Heart right ventricle (tissue), 16 donors: ENCODE measurements around the gene SMYD3. TPM values are rescaled to one million over a fixed set of nuclear protein-coding genes. Genes with fewer than 3 reads are reported as not detected.

ENCODE experiments used
- ATAC-seq, 8 donors: fragments of 200-7000 bp; cut with Tn5 transposase; one replicate each; pipeline ENCODE4 v1.9.1; 2020; ENCODE audit warnings: mild to moderate bottlenecking in 8 of 8, moderate library complexity in 8 of 8, moderate number of reproducible peaks in 1 of 8
- DNase-seq, 2 donors: peaks; one replicate each; pipeline ENCODE4 v3.0.0-alpha.2; 2020
- H3K27ac ChIP-seq, 10 donors: fragments of 200-600 bp; sonication (generic) in 2 of 10; one replicate each; pipeline versions ENCODE4 v1.5.0 to v1.8.0; 2020 to 2022; ENCODE audit warnings: mild to moderate bottlenecking in 3 of 10
- H3K27me3 ChIP-seq, 7 donors: fragments of 200-600 bp; one replicate each; pipeline ENCODE4 v1.8.0; 2021 to 2022; ENCODE audit warnings: mild to moderate bottlenecking in 2 of 7
- H3K36me3 ChIP-seq, 9 donors: fragments of 200-600 bp; sonication (generic) in 1 of 9; one replicate each; pipeline versions ENCODE4 v1.5.0 to v1.8.0; 2020 to 2022; ENCODE audit warnings: mild to moderate bottlenecking in 2 of 9
- H3K4me1 ChIP-seq, 9 donors: fragments of 200-600 bp; sonication (generic) in 1 of 9; one replicate each; pipeline versions ENCODE4 v1.5.0 to v1.8.0; 2020 to 2022; ENCODE audit warnings: mild to moderate bottlenecking in 4 of 9
- H3K4me3 ChIP-seq, 10 donors: fragments of 200-600 bp; sonication (generic) in 2 of 10; one replicate each; pipeline versions ENCODE4 v1.5.0 to v1.8.0; 2020 to 2022; ENCODE audit warnings: mild to moderate bottlenecking in 7 of 10, moderate library complexity in 2 of 10
- H3K9me3 ChIP-seq, 11 donors: fragments of 200-600 bp in 10 of 11; sonication (generic) in 2 of 11; one replicate each; pipeline versions ENCODE4 v1.5.0 to v1.8.0; 2013 to 2022; ENCODE audit warnings: mild to moderate bottlenecking in 2 of 11, control low read depth in 1 of 11, moderate library complexity in 1 of 11
- WGBS, 2 donors: extraction: QIAGEN DNeasy Blood & Tissue Kit; methylation state at CpG; one replicate each; pipeline ENCODE4 v1.1.7; 2013; ENCODE audit warnings: inconsistent platforms in 1 of 2; 5-methylcytosine and 5-hydroxymethylcytosine counted together
- intact Hi-C, 10 donors: fragments of 100-400 bp; cut with DNase I; formaldehyde crosslinking; loops; one replicate each; pipeline versions ENCODE4 v1.11.1 to v1.14.2; 2022
- polyA plus RNA-seq, 2 donors: library from polyadenylated mRNA; stranded (reverse); fragments of 200-250 nt; gene quantifications; one replicate each; pipeline ENCODE4 v1.2.3, GENCODE V29; 2013
- total RNA-seq, 10 donors: library from RNA; stranded (reverse); fragmentation: NEBNext Ultra II Directional in 3 of 10; extraction: Animal tissue kit (Norgen Biotek cat#: 25700) in 3 of 10; gene quantifications; one replicate each; pipeline versions ENCODE4 v1.2.1 to v1.2.4, GENCODE V29; 2021 to 2023
- TF ChIP-seq, protein P1 (sequence below), 9 donors: fragments of 200-600 bp; sonication (generic) in 2 of 9; IDR thresholded peaks; one replicate each; pipeline versions ENCODE4 v1.5.0 to v1.8.0; 2021 to 2022; ENCODE audit warnings: antibody characterized with exemption in 9 of 9, mild to moderate bottlenecking in 5 of 9, moderate library complexity in 1 of 9
- donor health status: Arrhythmogenic right ventricular cardiomyopathy.
- donor health status: ischemic (EF 13 %, LVEDD 7.1; RV severe dilation, severe dysfunction).
- donor health status: healthy with polysubstance abuse.
- donor health status: DM: no; HTN: yes; CAD: no.
- donor health status: DM: no; HTN: no; CAD: no.
- donor health status: ischemic (EF 25% LVEDD 6.9; RV normal size, moderate dysfunction).
- donor health status: ischemic (EF 25% LVEDD 5.7; RV mildly dilated, moderate dysfunction).
- donor health status: healthy.
- donor health status: DM: yes; HTN: yes; CAD: no.
- donor health status: Ischemic cardiomyopathy.
- donor health status: ischemic (EF 35%, LVEDD 5.7; RV mildly dilated, moderate dysfunction).
- donor health status: nonischemic (EF 11% LVEDD 7.7; RV severe dilation, severe dysfunction).
- donor health status: DM: yes; HTN: yes; CAD: no.
- donor health status: PGD.
- donor health status: ischemic (EF 29% LVEDD 5.4; RV normal size, mild dysfunction).
- donor health status: nonischemic (EF 23%, LVEDD 6.1; RV moderate dilation, normal function).

The SMYD3 gene
- total and polyA plus RNA-seq, 12 donors, result 5.9 to 13.9 (median 8.1) TPM

DNA sequence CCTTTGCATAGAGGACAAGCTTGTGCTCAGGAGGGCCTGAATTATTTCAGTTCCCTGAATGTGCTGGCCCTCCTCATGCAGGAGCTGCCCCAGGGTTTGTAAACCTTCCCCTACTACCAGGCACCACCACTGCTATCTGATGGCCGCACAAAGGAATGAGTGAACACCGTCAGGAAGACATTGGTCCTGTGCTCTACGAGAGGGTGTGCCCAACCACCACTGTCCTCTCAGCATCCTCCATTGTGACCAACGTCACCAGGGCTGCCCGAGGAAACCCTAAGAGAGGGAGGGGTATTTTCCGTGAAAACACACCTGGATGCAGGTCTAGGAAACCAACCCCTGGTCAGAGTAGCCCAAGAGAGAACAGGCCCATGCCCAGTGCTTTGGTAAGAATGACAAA lies 694.8 kb downstream of the SMYD3 start:
- ATAC-seq (no peak), DNase-seq (no peak)
- no peak overlapping the region for H3K27ac ChIP-seq
- TF ChIP-seq, protein P1, sequence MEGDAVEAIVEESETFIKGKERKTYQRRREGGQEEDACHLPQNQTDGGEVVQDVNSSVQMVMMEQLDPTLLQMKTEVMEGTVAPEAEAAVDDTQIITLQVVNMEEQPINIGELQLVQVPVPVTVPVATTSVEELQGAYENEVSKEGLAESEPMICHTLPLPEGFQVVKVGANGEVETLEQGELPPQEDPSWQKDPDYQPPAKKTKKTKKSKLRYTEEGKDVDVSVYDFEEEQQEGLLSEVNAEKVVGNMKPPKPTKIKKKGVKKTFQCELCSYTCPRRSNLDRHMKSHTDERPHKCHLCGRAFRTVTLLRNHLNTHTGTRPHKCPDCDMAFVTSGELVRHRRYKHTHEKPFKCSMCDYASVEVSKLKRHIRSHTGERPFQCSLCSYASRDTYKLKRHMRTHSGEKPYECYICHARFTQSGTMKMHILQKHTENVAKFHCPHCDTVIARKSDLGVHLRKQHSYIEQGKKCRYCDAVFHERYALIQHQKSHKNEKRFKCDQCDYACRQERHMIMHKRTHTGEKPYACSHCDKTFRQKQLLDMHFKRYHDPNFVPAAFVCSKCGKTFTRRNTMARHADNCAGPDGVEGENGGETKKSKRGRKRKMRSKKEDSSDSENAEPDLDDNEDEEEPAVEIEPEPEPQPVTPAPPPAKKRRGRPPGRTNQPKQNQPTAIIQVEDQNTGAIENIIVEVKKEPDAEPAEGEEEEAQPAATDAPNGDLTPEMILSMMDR (IDR thresholded peaks at IDR 0.05), result no peak
- H3K4me3 ChIP-seq, result no peak overlapping the region
- peaks cover 0 to 5% (median 0%) of the 10 kb centered on the region in 9 donors for H3K4me1 ChIP-seq
- no peaks in the 10 kb centered on the region for H3K9me3 ChIP-seq
- 92 to 97% methylated on average over 6 of the region's 6 CpGs for WGBS, 2 donors
- intact Hi-C loops, result no loop called here
- H3K36me3 ChIP-seq, result no peaks in the 10 kb centered on the region
- H3K27me3 ChIP-seq, result no peaks in the 10 kb centered on the region

DNA sequence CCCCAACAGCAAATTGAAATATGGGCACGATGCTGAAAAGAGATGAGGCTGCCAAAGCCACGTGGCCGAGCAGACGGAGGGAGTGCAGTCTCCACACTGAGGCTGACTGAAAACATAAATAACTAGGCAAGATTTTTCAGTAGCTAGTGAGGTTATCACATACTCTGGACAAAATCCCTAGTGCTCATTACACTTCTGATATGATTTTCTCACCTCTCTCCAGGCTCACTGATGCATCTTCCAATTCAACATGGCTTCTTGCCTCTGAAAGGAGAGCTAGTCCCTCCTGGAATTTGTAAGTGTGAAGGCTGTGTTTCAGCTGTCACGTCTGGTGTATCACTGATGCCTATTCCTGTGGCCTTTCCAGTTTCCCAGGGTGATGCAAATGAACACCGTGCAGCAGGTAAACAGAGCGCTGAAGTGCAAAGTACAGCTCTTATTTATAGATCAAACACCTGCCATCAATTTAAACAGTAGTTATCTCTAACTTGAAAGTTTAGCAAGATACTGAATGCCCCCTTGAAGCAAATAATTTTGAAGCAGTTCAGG lies 696.2 kb downstream of the SMYD3 start:
- DNase-seq (no peak), ATAC-seq (no peak)
- Histone ChIP-seq H3K4me1 (peaks cover 0 to 7% (median 0%) of the 10 kb centered on the region in 9 donors), H3K27ac (no peak overlapping the region), H3K9me3 (no peaks in the 10 kb centered on the region), H3K4me3 (no peak overlapping the region), H3K27me3 (no peaks in the 10 kb centered on the region), H3K36me3 (no peaks in the 10 kb centered on the region)
- TF ChIP-seq, protein P1 (IDR thresholded peaks at IDR 0.05), result no peak
- intact Hi-C loops, result no loop called here
- WGBS, 2 donors, result 57 to 58% methylated on average over 7 of the region's 7 CpGs

DNA sequence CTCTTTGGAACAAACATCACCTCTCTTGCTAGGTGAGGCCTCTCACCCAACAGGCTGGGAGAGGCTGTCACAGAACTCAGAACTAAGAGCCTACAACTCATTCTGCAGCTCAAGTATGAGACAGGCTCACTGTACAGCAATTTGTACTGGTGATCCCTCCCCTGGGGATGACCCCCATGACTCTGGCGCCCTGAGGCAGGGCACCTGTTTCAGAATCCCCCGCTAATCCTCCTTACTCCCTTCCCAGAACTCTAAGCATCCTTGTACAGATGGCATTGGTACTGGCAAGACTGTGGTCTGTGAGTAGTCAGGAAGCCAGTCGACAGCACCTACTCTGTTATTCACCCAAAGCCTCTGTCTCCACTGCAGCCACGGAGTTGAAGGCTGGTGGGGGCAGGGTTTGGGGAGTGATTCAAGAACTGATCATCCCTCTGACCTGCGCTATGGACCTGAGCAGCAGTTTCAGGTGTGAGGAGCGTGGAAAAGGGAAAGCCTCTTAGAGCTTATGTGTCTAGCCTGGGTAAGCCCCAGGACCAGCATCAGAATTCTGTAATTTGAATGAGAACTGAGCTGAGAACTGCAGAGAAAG lies 696.8 kb downstream of the SMYD3 start:
- Histone ChIP-seq H3K4me1 (peaks cover 0 to 7% (median 0%) of the 10 kb centered on the region in 9 donors), H3K36me3 (no peaks in the 10 kb centered on the region), H3K27me3 (no peaks in the 10 kb centered on the region), H3K27ac (no peak overlapping the region), H3K4me3 (no peak overlapping the region), H3K9me3 (no peaks in the 10 kb centered on the region)
- 80 to 87% methylated on average over 6 of the region's 6 CpGs for WGBS, 2 donors
- TF ChIP-seq, protein P1 (IDR thresholded peaks at IDR 0.05), result no peak
- intact Hi-C loops, result no loop called here
- no peak for ATAC-seq
- no peak for DNase-seq

GRCh38 chr1:245809361-245809760 lies 697.7 kb downstream of the SMYD3 start:
- TF ChIP-seq, protein P1 (IDR thresholded peaks at IDR 0.05), result no peak
- WGBS, 2 donors, result 92 to 95% methylated on average over 5 of the region's 5 CpGs
- Histone ChIP-seq H3K9me3 (no peaks in the 10 kb centered on the region), H3K27ac (no peak overlapping the region), H3K27me3 (no peaks in the 10 kb centered on the region), H3K4me1 (peaks cover 0 to 7% (median 0%) of the 10 kb centered on the region in 9 donors), H3K4me3 (no peak overlapping the region), H3K36me3 (no peaks in the 10 kb centered on the region)
- intact Hi-C loops, result no loop called here
- ATAC-seq, result no peak
- no peak for DNase-seq
